ENCODE results near the gene GRHL1.
"Not testable (repeated sequence)": the region's sequence is repeated elsewhere in the genome, so short reads cannot be mapped to it uniquely, and the experiment has no call there.

Gene GRHL1, protein sequence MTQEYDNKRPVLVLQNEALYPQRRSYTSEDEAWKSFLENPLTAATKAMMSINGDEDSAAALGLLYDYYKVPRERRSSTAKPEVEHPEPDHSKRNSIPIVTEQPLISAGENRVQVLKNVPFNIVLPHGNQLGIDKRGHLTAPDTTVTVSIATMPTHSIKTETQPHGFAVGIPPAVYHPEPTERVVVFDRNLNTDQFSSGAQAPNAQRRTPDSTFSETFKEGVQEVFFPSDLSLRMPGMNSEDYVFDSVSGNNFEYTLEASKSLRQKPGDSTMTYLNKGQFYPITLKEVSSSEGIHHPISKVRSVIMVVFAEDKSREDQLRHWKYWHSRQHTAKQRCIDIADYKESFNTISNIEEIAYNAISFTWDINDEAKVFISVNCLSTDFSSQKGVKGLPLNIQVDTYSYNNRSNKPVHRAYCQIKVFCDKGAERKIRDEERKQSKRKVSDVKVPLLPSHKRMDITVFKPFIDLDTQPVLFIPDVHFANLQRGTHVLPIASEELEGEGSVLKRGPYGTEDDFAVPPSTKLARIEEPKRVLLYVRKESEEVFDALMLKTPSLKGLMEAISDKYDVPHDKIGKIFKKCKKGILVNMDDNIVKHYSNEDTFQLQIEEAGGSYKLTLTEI

DNA sequence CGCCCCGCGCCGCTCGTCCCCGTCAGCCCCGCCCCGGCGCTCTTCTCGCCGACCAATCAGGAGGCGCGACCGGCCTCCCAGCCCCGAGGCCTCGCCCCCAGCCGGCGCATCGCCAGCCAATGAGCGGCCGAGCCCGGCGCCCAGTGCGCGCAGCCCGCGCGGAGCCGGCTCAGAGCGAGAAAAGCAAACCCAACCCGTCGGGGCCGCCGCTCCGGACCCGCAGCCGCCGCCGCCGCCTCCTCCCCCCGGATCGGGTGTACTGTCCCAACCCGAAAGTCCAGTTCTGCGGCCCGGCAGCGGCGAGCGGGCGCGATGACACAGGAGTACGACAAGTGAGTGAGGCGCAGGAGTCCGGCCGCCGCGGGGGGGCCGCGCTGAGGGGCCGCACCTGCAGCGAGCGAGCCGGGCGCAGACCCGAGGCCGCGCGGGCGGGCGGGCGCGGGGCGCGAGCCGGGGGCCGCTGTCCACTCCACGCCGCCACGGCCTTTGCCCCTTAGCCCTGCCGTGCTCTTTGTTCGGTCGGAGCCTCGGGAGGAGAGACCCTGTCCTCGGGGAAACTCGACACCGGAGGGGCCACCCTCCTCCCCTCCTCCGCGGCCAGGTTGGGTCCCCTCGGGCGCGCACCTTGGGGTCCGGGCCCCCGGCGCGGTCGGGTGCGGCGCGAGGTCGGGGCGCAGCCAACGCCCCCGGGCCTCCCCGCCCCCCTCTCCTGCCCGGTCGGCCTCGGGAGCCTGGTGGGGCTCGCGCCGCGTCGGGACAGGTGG, at the start of gene GRHL1:
Gene GRHL1 (plus strand): TSS at position 172 of the 764 bp plus-strand sequence. CDS start 141 bp downstream, at position 313.
- H3K9ac ChIP-seq (ENCODE audit: low read length): no peak within 1 kb of the TSS

DNA sequence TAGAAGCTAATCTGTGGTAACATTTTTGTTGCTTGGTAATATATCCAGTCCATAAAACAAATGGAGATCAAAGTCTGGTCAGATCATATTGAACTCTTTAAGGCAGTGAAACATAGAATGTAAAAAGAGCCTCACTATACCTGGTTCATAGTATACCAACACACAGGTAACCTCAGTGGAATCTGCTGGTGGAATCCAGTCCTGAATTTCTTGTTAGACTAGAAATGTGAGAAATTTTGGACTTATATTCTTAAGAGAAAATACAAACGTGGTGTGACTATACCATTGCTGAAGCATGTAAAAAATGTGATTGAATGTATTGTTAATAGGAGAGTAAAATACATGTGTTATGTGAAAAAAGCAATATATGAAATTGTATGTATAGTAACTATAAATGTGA, 46.1 kb upstream of the GRHL1 start:
- Histone ChIP-seq H3K36me3 (ENCODE audit: control insufficient read depth, low read depth, low read length) (peaks cover 10% of the 10 kb centered on the region), H3K9me3 (ENCODE audit: control insufficient read depth, low read depth, low read length) (no peaks in the 10 kb centered on the region), H3K4me1 (ENCODE audit: control insufficient read depth, low read depth, low read length) (no peaks in the 10 kb centered on the region), H3K4me3 (ENCODE audit: low read length) (no peak overlapping the region), H3K9ac (ENCODE audit: low read length) (no peak overlapping the region), H3K27me3 (ENCODE audit: control insufficient read depth, insufficient read depth, low read length) (no peaks in the 10 kb centered on the region), H3K27ac (ENCODE audit: low read length) (no peak overlapping the region)

More for the DNA sequence above, at the start of gene GRHL1:
- Histone ChIP-seq H3K36me3 (ENCODE audit: control insufficient read depth, low read depth, low read length) (no peaks in the 10 kb centered on the region), H3K27ac (ENCODE audit: low read length) (no peak within 1 kb of the TSS), H3K27me3 (ENCODE audit: control insufficient read depth, insufficient read depth, low read length) (peaks cover 52% of the 10 kb centered on the region), H3K4me1 (ENCODE audit: control insufficient read depth, low read depth, low read length) (peaks cover 4% of the 10 kb centered on the region), H3K4me3 (ENCODE audit: low read length) (peak within 1 kb of the TSS; percentile 61), H3K9me3 (ENCODE audit: control insufficient read depth, low read depth, low read length) (no peaks in the 10 kb centered on the region)

- no peak overlapping the region for H3K9ac ChIP-seq (ENCODE audit: low read length)
- no peaks in the 10 kb centered on the region for H3K4me1 ChIP-seq (ENCODE audit: control insufficient read depth, low read depth, low read length)
- H3K27ac ChIP-seq (ENCODE audit: low read length): no peak overlapping the region
- no peaks in the 10 kb centered on the region for H3K27me3 ChIP-seq (ENCODE audit: control insufficient read depth, insufficient read depth, low read length)
- peaks cover 10% of the 10 kb centered on the region for H3K36me3 ChIP-seq (ENCODE audit: control insufficient read depth, low read depth, low read length)
- H3K4me3 ChIP-seq (ENCODE audit: low read length): no peak overlapping the region
- no peaks in the 10 kb centered on the region for H3K9me3 ChIP-seq (ENCODE audit: control insufficient read depth, low read depth, low read length)
Measured at GRCh38 chr2:9907402-9907801, 44.1 kb upstream of the GRHL1 start.

DNA sequence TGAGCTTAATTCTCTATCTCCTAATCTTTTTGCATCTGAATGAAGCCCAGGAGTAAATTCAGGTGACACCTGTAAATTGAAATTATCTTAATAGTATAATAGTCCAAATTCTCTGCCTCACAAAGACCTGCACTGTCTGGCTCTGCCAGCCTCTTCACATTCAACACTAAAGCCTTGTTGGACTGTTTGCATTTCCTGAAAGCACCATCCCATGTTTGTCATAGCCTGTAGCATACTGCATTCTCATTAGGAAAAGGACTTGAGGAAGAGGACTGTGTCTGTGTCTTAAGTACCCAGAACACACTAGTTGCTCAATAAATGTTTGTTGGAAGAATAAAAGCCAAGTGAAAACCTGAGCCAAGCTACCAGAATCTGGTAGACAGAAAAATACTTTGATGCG, 42.9 kb upstream of the GRHL1 start:
- Histone ChIP-seq H3K27ac (ENCODE audit: low read length) (no peak overlapping the region), H3K9me3 (ENCODE audit: control insufficient read depth, low read depth, low read length) (no peaks in the 10 kb centered on the region), H3K27me3 (ENCODE audit: control insufficient read depth, insufficient read depth, low read length) (no peaks in the 10 kb centered on the region), H3K9ac (ENCODE audit: low read length) (no peak overlapping the region), H3K4me3 (ENCODE audit: low read length) (no peak overlapping the region), H3K36me3 (ENCODE audit: control insufficient read depth, low read depth, low read length) (peaks cover 22% of the 10 kb centered on the region), H3K4me1 (ENCODE audit: control insufficient read depth, low read depth, low read length) (no peaks in the 10 kb centered on the region)

- Histone ChIP-seq H3K36me3 (ENCODE audit: control insufficient read depth, low read depth, low read length) (peaks cover 26% of the 10 kb centered on the region), H3K4me3 (ENCODE audit: low read length) (no peak overlapping the region), H3K4me1 (ENCODE audit: control insufficient read depth, low read depth, low read length) (no peaks in the 10 kb centered on the region), H3K27me3 (ENCODE audit: control insufficient read depth, insufficient read depth, low read length) (no peaks in the 10 kb centered on the region), H3K9me3 (ENCODE audit: control insufficient read depth, low read depth, low read length) (no peaks in the 10 kb centered on the region), H3K9ac (ENCODE audit: low read length) (no peak overlapping the region), H3K27ac (ENCODE audit: low read length) (no peak overlapping the region)
Measured at GRCh38 chr2:9909106-9909505, 42.4 kb upstream of the GRHL1 start.

DNA sequence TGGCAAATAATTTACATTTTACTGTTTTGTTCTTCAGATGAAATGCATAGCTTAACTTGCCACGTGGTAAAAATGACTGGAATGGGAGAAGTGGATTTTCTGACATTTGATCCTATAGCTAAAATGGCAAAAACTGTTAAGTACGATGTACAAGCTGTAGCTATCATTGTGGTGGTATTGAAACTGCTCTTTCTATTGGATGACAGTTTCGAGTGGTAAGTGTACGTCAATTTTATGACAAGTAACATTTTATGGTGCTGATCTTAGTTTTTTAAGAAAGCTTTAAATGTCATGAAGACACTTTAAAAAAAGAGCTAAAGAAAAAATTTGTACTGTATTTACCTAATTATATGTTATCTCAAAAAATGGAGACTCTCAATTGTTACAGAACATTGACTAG, 40.8 kb upstream of the GRHL1 start:
- H3K9ac ChIP-seq (ENCODE audit: low read length): no peak overlapping the region
- H3K27ac ChIP-seq (ENCODE audit: low read length): no peak overlapping the region
- H3K36me3 ChIP-seq (ENCODE audit: control insufficient read depth, low read depth, low read length): peaks cover 24% of the 10 kb centered on the region
- no peak overlapping the region for H3K4me3 ChIP-seq (ENCODE audit: low read length)
- no peaks in the 10 kb centered on the region for H3K9me3 ChIP-seq (ENCODE audit: control insufficient read depth, low read depth, low read length)
- no peaks in the 10 kb centered on the region for H3K27me3 ChIP-seq (ENCODE audit: control insufficient read depth, insufficient read depth, low read length)
- no peaks in the 10 kb centered on the region for H3K4me1 ChIP-seq (ENCODE audit: control insufficient read depth, low read depth, low read length)

DNA sequence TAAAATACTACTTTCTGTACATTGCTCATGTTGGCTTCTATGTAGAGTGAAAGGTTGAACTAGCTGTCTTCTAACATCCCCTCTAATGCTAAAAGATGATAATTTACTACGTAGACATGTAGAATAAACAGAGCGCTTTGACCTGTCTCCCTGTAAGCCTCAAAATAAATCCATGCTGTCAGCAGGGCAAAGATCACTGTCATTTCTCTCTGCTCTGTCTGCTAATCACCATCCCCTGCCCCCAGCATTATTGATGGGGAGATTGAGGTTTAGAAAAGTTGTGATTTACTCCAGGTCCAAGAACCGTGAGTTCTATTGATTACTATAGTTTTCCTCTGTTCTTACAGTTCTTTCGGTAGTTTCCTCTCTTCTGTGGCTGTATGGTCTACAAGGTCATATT, 39.0 kb upstream of the GRHL1 start:
- H3K4me1 ChIP-seq (ENCODE audit: control insufficient read depth, low read depth, low read length): no peaks in the 10 kb centered on the region
- peaks cover 29% of the 10 kb centered on the region for H3K36me3 ChIP-seq (ENCODE audit: control insufficient read depth, low read depth, low read length)
- no peak overlapping the region for H3K27ac ChIP-seq (ENCODE audit: low read length)
- H3K9ac ChIP-seq (ENCODE audit: low read length): no peak overlapping the region
- H3K27me3 ChIP-seq (ENCODE audit: control insufficient read depth, insufficient read depth, low read length): no peaks in the 10 kb centered on the region
- H3K4me3 ChIP-seq (ENCODE audit: low read length): no peak overlapping the region
- no peaks in the 10 kb centered on the region for H3K9me3 ChIP-seq (ENCODE audit: control insufficient read depth, low read depth, low read length)

- Histone ChIP-seq H3K9me3 (ENCODE audit: control insufficient read depth, low read depth, low read length) (no peaks in the 10 kb centered on the region), H3K9ac (ENCODE audit: low read length) (no peak overlapping the region), H3K27ac (ENCODE audit: low read length) (no peak overlapping the region), H3K4me3 (ENCODE audit: low read length) (no peak overlapping the region), H3K36me3 (ENCODE audit: control insufficient read depth, low read depth, low read length) (peaks cover 35% of the 10 kb centered on the region), H3K4me1 (ENCODE audit: control insufficient read depth, low read depth, low read length) (no peaks in the 10 kb centered on the region), H3K27me3 (ENCODE audit: control insufficient read depth, insufficient read depth, low read length) (no peaks in the 10 kb centered on the region)
Measured at GRCh38 chr2:9914384-9915065, 37.0 kb upstream of the GRHL1 start.

DNA sequence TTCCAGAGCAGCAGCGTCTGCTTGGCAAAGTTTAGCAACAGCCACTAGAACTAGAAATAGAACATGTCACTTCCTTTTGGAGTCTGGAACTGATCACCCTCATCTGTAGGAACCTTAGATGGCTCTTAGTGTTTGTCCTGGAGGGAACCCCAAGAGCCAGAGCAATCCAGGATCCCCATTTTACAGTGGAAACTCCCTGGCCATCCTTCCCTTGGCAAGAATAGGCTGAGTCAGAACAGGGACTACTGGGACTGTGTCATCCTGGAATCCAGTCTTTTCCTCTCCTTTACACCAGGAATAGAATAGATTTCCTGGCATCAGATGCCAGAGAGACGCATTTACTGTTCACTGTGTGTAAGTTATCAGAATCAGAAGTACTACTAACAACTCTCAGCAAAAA, 33.2 kb upstream of the GRHL1 start:
- no peak overlapping the region for H3K9ac ChIP-seq (ENCODE audit: low read length)
- no peaks in the 10 kb centered on the region for H3K9me3 ChIP-seq (ENCODE audit: control insufficient read depth, low read depth, low read length)
- H3K27me3 ChIP-seq (ENCODE audit: control insufficient read depth, insufficient read depth, low read length): no peaks in the 10 kb centered on the region
- no peak overlapping the region for H3K27ac ChIP-seq (ENCODE audit: low read length)
- H3K4me3 ChIP-seq (ENCODE audit: low read length): no peak overlapping the region
- H3K4me1 ChIP-seq (ENCODE audit: control insufficient read depth, low read depth, low read length): no peaks in the 10 kb centered on the region
- peaks cover 34% of the 10 kb centered on the region for H3K36me3 ChIP-seq (ENCODE audit: control insufficient read depth, low read depth, low read length)

DNA sequence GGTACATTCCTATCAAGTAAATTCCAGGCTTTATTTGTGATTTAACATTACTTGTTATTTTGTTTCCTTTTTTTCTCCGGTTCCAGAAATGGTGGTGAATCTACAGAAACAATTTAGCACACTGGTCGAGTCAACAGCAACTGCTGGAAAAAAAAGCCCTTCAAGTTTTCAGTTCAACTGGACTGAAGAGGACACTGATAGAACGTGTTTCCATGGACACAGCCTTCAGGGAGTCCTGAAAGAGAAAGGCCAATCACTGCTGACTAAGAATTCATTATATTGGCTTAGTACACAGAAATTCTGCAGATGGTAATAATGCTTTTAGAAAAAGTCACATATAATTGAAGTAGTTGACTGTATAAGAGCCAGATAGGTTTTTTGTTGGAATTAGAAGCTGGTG, 32.0 kb upstream of the GRHL1 start:
- Histone ChIP-seq H3K9me3 (ENCODE audit: control insufficient read depth, low read depth, low read length) (no peaks in the 10 kb centered on the region), H3K27me3 (ENCODE audit: control insufficient read depth, insufficient read depth, low read length) (no peaks in the 10 kb centered on the region), H3K36me3 (ENCODE audit: control insufficient read depth, low read depth, low read length) (peaks cover 24% of the 10 kb centered on the region), H3K4me3 (ENCODE audit: low read length) (no peak overlapping the region), H3K4me1 (ENCODE audit: control insufficient read depth, low read depth, low read length) (no peaks in the 10 kb centered on the region), H3K27ac (ENCODE audit: low read length) (no peak overlapping the region), H3K9ac (ENCODE audit: low read length) (no peak overlapping the region)

DNA sequence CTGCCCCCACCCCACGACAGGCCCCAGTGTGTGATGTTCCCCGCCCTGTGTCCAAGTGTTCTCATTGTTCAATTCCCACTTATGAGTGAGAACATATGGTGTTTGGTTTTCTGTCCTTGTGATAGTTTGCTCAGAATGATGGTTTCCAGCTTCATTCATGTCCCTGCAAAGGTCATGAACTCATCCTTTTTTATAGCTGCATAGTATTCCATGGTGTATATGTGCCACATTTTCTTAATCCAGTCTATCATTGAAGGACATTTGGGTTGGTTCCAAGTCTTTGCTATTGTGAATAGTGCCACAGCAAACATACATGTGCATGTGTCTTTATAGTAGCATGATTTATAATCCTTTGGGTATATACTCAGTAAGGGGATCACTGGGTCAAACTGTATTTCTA, 24.5 kb upstream of the GRHL1 start:
- not testable (repeated sequence) for H3K4me3 ChIP-seq (ENCODE audit: low read length); H3K36me3 ChIP-seq (ENCODE audit: control insufficient read depth, low read depth, low read length); H3K9me3 ChIP-seq (ENCODE audit: control insufficient read depth, low read depth, low read length); H3K9ac ChIP-seq (ENCODE audit: low read length); H3K4me1 ChIP-seq (ENCODE audit: control insufficient read depth, low read depth, low read length); H3K27me3 ChIP-seq (ENCODE audit: control insufficient read depth, insufficient read depth, low read length); H3K27ac ChIP-seq (ENCODE audit: low read length)
